CD14-positive monocyte (primary cell): Measurements from ENCODE around the gene SLC9A9. TPM values are rescaled to one million over a fixed set of nuclear protein-coding genes. Genes with fewer than 3 reads are reported as not detected.

Experiments
- DNase-seq, 3 donors: peaks; one replicate each; pipeline ENCODE4 v3.0.0-alpha.2; 2011 to 2022
- H2AFZ ChIP-seq: 2 replicates; pipeline ENCODE4 v1.6.0; 2012; ENCODE audit warnings: mild to moderate bottlenecking, low read depth, low read length, inconsistent platforms; ENCODE audit not compliant: insufficient read depth, poor library complexity, severe bottlenecking
- H3K27ac ChIP-seq, 2 donors: 1 replicate in 1 of 2; 2 replicates in 1 of 2; pipeline ENCODE4 v1.5.1; 2012 to 2013; ENCODE audit warnings: low read length in 2 of 2, control low read depth in 1 of 2, inconsistent platforms in 1 of 2, low read depth in 1 of 2, mild to moderate bottlenecking in 1 of 2
- H3K27me3 ChIP-seq, 2 donors: one replicate each; pipeline versions ENCODE4 v1.6.0 to v1.6.1; 2011 to 2013; ENCODE audit warnings: low read length in 2 of 2; ENCODE audit not compliant: control insufficient read depth in 2 of 2, insufficient read depth in 2 of 2
- H3K36me3 ChIP-seq, 2 donors: replicated peaks in 1 of 2; 1 replicate in 1 of 2; 2 replicates in 1 of 2; pipeline versions ENCODE4 v1.5.1 to v1.6.1; 2012 to 2013; ENCODE audit warnings: low read length in 2 of 2, control low read depth in 1 of 2, inconsistent platforms in 1 of 2, mild to moderate bottlenecking in 1 of 2; ENCODE audit not compliant: insufficient read depth in 2 of 2, control insufficient read depth in 1 of 2
- H3K4me1 ChIP-seq, 2 donors: 1 replicate in 1 of 2; 2 replicates in 1 of 2; pipeline versions ENCODE4 v1.5.1 to v1.6.1; 2012 to 2013; ENCODE audit warnings: low read length in 2 of 2, control low read depth in 1 of 2, inconsistent platforms in 1 of 2, mild to moderate bottlenecking in 1 of 2, moderate library complexity in 1 of 2; ENCODE audit not compliant: insufficient read depth in 2 of 2, control insufficient read depth in 1 of 2
- H3K4me2 ChIP-seq: replicated peaks from 2 replicates; pipeline ENCODE3; 2012; ENCODE audit warnings: low read length, moderate library complexity, mild to moderate bottlenecking; ENCODE audit not compliant: poor library complexity, severe bottlenecking; ENCODE audit errors: extremely low read depth
- H3K4me3 ChIP-seq, 3 experiments: fragments of 200-600 bp in 1 of 3; sonication (generic) in 1 of 3; replicated peaks in 1 of 3; 1 replicate in 2 of 3; 2 replicates in 1 of 3; pipeline ENCODE4 v1.5.1; 2011 to 2013; ENCODE audit warnings: low read length in 3 of 3, mild to moderate bottlenecking in 3 of 3, control low read depth in 2 of 3, low read depth in 2 of 3, inconsistent platforms in 1 of 3, moderate library complexity in 1 of 3
- H3K79me2 ChIP-seq: 2 replicates; pipeline ENCODE4 v1.6.0; 2012; ENCODE audit warnings: mild to moderate bottlenecking, control low read depth, inconsistent platforms, low read length, moderate library complexity; ENCODE audit not compliant: insufficient read depth
- H3K9ac ChIP-seq: 2 replicates; pipeline ENCODE4 v1.6.0; 2017; ENCODE audit warnings: low read length, mild to moderate bottlenecking; ENCODE audit not compliant: insufficient read depth, poor library complexity, severe bottlenecking
- H3K9me3 ChIP-seq, 2 donors: replicated peaks in 1 of 2; 1 replicate in 1 of 2; 2 replicates in 1 of 2; pipeline versions ENCODE4 v1.5.1 to v1.6.1; 2012 to 2013; ENCODE audit warnings: low read length in 2 of 2, control low read depth in 1 of 2; ENCODE audit not compliant: control insufficient read depth in 1 of 2, insufficient read depth in 1 of 2
- H4K20me1 ChIP-seq: 2 replicates; pipeline ENCODE4 v1.6.0; 2012; ENCODE audit warnings: mild to moderate bottlenecking, low read length, control low read depth, moderate library complexity; ENCODE audit not compliant: insufficient read depth
- H3K27ac Mint-ChIP-seq, 7 donors: one replicate each; pipeline ENCODE4 v1.8.0; 2020; ENCODE audit warnings: mild to moderate bottlenecking in 7 of 7, mixed read lengths in 7 of 7, moderate library complexity in 6 of 7, inconsistent platforms in 2 of 7
- H3K27me3 Mint-ChIP-seq, 3 donors: one replicate each; pipeline ENCODE4 v1.8.0; 2021 to 2022; ENCODE audit warnings: low read depth in 3 of 3, mild to moderate bottlenecking in 3 of 3, mixed read lengths in 3 of 3, moderate library complexity in 3 of 3, inconsistent platforms in 1 of 3
- H3K36me3 Mint-ChIP-seq, 2 donors: one replicate each; pipeline ENCODE4 v1.8.0; 2020; ENCODE audit warnings: mixed read lengths in 2 of 2, inconsistent platforms in 1 of 2, mild to moderate bottlenecking in 1 of 2
- H3K4me1 Mint-ChIP-seq: one replicate; pipeline ENCODE4 v1.8.0; 2020; ENCODE audit warnings: mild to moderate bottlenecking, mixed read lengths
- H3K4me3 Mint-ChIP-seq, 2 donors: one replicate each; pipeline ENCODE4 v1.8.0; 2020; ENCODE audit warnings: mild to moderate bottlenecking in 2 of 2, mixed read lengths in 2 of 2, moderate library complexity in 1 of 2
- H3K9me3 Mint-ChIP-seq, 7 donors: one replicate each; pipeline ENCODE4 v1.8.0; 2020 to 2022; ENCODE audit warnings: mixed read lengths in 7 of 7, mild to moderate bottlenecking in 6 of 7, moderate library complexity in 6 of 7, inconsistent platforms in 2 of 7
- WGBS: methylation state at CpG from one replicate; pipeline ENCODE4 v1.1.5; 2013; ENCODE audit warnings: missing lambda C conversion rate; ENCODE audit not compliant: insufficient coverage; 5-methylcytosine and 5-hydroxymethylcytosine counted together
- intact Hi-C, 2 donors: fragments of 100-400 bp; cut with micrococcal nuclease; formaldehyde crosslinking; loops; one replicate each; pipeline versions ENCODE4 v1.15.0 to v1.15.1; 2023
- polyA plus RNA-seq, 3 donors: library from polyadenylated mRNA; depleted of rRNA in 1 of 3; unstranded in 2 of 3; stranded (reverse) in 1 of 3; fragments of 300-500 nt in 2 of 3; fragments of >200 nt in 1 of 3; fragmentation: Illumina TruSeq in 2 of 3; gene quantifications; 1 replicate in 2 of 3; 2 replicates in 1 of 3; pipeline ENCODE4 v1.2.3, GENCODE V29; 2012 to 2021
- TF ChIP-seq, protein P1 (sequence below): fragments of 200-600 bp; IDR thresholded peaks from one replicate; pipeline ENCODE4 v1.8.0; 2022; ENCODE audit warnings: antibody characterized with exemption, mild to moderate bottlenecking

The SLC9A9 gene
- polyA plus RNA-seq, 3 donors: 14.1 to 32.8 (median 27.0) TPM

DNA sequence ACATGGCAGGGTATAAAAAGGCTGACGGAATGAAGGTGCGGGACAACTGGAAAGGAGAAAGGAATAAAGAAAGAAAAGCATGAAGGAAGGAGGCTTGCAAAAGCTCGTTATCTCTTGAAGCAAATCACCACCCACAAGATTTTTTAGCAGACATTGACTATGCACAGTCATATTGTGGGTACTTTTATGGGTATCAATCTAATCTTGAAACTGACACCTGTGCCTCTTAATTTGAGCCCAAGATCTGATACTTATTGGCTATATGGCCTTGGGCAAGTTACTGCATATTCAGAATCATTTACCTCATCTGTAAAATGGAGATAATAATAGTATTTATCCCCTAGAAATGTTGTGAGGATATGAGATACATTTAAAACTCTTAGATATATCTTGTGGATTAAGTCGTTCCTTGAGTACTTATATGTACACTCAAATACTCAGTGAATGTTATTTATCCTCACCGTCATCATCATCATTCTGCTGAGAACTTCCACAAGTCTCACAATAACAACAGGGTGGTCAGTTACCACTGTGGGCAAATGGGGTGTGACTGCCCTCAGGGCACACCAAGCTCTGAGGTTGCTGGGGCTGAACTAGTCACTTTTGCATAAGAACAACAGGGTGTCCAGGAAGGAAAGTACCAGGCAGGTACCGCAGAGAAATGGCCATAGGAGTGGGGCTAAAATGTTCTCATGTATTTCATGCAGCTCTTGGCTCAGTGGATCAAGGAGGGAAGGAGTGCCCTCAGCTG, 266.1 kb downstream of the SLC9A9 start:
- Histone ChIP-seq H3K4me1 (peaks cover 18 to 21% of the 10 kb centered on the region in 2 donors), H3K4me2 (no peak overlapping the region), H3K9me3 (no peaks in the 10 kb centered on the region), H3K9ac (no peak overlapping the region), H3K36me3 (peaks cover 0 to 21% of the 10 kb centered on the region in 2 donors), H2AFZ (no peak overlapping the region), H3K79me2 (no peaks in the 10 kb centered on the region), H3K27ac (no peak overlapping the region), H4K20me1 (no peaks in the 10 kb centered on the region), H3K27me3 (no peaks in the 10 kb centered on the region), H3K4me3 (no peak overlapping the region)
- Mint-ChIP-seq H3K27me3 (peaks cover 1 to 3% (median 2%) of the 10 kb centered on the region in 3 donors), H3K4me3 (no peak overlapping the region), H3K9me3 (peaks cover 0 to 6% (median 2%) of the 10 kb centered on the region in 7 donors), H3K27ac (peak overlapping the region in 3 of 7 donors; percentile 30 to 84 (median 47)), H3K4me1 (peaks cover 22% of the 10 kb centered on the region), H3K36me3 (peaks cover 38 to 48% of the 10 kb centered on the region in 2 donors)
- DNase-seq: no peak
- intact Hi-C loops: no loop called here
- 100% methylated on average over 1 of the region's 6 CpGs for WGBS
- TF ChIP-seq, protein P1, sequence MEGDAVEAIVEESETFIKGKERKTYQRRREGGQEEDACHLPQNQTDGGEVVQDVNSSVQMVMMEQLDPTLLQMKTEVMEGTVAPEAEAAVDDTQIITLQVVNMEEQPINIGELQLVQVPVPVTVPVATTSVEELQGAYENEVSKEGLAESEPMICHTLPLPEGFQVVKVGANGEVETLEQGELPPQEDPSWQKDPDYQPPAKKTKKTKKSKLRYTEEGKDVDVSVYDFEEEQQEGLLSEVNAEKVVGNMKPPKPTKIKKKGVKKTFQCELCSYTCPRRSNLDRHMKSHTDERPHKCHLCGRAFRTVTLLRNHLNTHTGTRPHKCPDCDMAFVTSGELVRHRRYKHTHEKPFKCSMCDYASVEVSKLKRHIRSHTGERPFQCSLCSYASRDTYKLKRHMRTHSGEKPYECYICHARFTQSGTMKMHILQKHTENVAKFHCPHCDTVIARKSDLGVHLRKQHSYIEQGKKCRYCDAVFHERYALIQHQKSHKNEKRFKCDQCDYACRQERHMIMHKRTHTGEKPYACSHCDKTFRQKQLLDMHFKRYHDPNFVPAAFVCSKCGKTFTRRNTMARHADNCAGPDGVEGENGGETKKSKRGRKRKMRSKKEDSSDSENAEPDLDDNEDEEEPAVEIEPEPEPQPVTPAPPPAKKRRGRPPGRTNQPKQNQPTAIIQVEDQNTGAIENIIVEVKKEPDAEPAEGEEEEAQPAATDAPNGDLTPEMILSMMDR: no peak

DNA sequence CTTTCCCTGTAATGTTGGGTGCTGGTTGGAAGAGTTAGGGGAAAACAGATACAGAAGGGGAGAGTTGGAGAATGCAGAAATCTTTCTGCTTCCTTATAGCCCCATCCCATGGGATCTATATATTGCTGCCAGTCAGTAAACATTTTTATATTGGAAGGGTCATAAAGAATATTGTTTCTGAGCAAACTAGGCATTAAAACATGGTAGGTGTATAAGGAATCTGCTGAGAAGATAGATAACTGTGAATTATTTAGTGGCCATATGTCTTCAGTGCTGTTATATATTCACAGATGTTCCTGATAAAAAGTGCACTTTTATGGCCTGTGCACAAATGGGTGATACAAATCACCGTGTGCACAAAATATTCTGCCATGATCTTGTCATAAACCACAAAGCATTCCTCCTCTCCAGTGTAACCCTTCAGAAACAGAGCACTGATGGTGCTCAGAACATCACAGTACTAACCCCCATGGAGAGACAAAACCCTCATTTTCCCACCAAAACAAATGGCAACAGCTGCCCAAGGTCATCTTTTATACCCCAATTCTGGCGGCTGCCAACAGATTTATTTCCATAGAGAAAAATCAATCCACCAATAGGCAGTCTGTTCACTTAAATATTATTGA, 269.3 kb downstream of the SLC9A9 start:
- H3K4me2 ChIP-seq: no peak overlapping the region
- no peak for DNase-seq
- intact Hi-C loops: no loop called here
- H3K27me3 ChIP-seq: no peaks in the 10 kb centered on the region
- no peaks in the 10 kb centered on the region for H3K9me3 ChIP-seq
- H3K4me3 ChIP-seq: no peak overlapping the region
- no peak overlapping the region for H3K27ac Mint-ChIP-seq
- WGBS: 100% methylated on average over 1 of the region's 2 CpGs
- no peak overlapping the region for H3K4me3 Mint-ChIP-seq
- peaks cover 6% of the 10 kb centered on the region for H3K4me1 Mint-ChIP-seq
- peaks cover 0 to 3% (median 0%) of the 10 kb centered on the region in 7 donors for H3K9me3 Mint-ChIP-seq
- H2AFZ ChIP-seq: no peak overlapping the region
- no peak overlapping the region for H3K27ac ChIP-seq
- H3K36me3 ChIP-seq: peaks cover 0 to 47% of the 10 kb centered on the region in 2 donors
- H3K9ac ChIP-seq: no peak overlapping the region
- peaks cover 0 to 5% of the 10 kb centered on the region in 2 donors for H3K4me1 ChIP-seq
- H4K20me1 ChIP-seq: no peaks in the 10 kb centered on the region
- H3K27me3 Mint-ChIP-seq: peaks cover 1 to 3% (median 2%) of the 10 kb centered on the region in 3 donors
- TF ChIP-seq, protein P1: no peak
- peaks cover 45 to 66% of the 10 kb centered on the region in 2 donors for H3K36me3 Mint-ChIP-seq
- no peaks in the 10 kb centered on the region for H3K79me2 ChIP-seq
